ENCODE data around the gene CD244.

CD244 gene

DNA sequence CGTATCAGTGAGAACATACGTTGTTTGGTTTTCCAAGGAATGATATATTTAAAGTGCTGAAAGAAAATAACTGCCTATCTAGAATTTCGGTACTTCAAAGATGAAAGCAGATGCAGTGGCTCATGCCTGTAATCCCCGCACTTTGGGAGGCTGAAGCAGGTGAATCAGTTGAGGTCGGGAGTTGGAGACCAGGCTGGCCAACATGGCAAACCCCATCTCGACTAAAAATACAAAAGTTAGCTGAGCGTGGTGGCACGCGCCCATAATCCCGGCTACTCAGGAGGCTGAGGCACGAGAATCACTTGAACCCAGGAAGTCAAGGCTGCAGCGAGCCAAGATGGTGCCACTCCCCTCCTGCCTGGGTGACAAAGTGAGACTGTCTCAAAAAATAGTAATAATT lies 16.4 kb downstream of the CD244 start:
- DNase-seq (ENCODE audit: low read depth in 2 of 2), result no peak

DNA sequence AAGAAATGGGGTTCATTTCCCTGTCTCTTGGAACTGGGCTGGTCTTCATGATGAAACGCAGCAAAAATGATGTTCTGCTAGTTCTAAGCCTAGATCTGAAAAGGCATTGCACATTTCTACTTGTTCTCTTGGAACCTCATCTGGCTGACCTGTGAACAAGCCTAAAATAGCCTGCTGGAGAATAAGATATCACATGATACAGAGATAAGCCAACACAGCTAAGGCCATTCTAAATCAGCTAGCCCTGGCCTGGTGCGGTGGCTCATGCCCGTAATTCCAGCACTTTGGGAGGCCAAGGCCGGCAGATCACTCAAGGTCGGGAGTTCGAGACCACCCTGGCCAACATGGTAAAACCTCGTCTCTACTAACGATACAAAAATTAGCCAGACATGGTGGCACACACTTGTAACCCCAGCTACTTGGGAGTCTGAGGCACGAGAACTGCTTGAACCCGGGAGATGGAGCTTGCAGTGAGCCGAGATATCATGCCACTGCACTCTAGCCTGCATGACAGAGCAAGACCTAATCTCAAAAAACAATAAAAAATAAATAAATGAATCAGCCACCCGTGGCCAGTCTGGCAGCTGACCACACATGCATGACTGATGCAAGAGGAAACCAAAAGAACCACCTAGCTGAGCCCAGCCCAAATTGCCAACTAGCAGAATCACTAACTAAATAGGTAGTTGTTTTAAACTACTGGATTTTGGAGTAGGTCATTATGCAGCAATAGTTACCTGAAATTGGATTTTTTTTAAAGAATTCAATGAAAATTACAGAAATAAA lies 18.0 kb downstream of the CD244 start:
- DNase-seq (ENCODE audit: low read depth in 2 of 2), result no peak

DNA sequence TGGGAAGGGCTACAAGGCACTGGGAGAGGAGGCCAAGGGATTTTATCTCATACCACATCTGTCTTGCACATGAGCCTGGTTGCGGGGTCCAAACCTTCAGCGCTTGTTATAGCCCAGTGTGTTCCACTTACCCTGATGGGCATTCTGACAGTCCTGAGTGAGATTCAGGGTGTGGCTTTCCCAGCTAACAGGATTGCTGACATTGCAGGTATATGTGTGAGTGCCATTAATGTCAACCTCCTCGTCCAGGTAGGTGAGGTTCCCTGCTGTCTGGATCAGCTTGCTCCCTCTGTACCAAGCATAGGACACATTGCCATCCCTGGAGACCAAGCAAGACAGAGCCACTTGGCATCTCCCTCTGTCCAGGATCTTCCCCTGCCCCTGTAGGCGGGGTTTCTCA lies 21.6 kb downstream of the CD244 start:
- no peak for DNase-seq (ENCODE audit: low read depth in 2 of 2)

DNA sequence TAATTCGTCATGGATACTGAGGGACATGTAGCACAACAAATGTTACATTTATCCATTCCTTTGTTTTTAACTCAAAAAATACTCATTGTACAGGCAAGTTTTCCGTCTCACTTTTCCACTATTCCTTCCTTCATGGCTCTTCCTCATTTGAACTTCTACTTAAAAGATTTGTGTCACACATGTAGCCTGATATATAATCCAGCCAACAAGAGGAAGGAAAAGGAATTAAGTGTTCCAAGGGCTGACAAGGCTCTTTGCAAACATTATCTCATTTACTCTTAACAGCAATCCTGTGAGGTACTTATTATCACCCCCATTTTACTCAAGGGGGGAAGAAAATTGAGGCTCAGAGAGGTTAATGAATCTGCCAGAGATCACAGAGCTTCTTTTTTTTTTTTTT lies 22.9 kb downstream of the CD244 start:
- no peak for DNase-seq (ENCODE audit: low read depth in 2 of 2)

DNA sequence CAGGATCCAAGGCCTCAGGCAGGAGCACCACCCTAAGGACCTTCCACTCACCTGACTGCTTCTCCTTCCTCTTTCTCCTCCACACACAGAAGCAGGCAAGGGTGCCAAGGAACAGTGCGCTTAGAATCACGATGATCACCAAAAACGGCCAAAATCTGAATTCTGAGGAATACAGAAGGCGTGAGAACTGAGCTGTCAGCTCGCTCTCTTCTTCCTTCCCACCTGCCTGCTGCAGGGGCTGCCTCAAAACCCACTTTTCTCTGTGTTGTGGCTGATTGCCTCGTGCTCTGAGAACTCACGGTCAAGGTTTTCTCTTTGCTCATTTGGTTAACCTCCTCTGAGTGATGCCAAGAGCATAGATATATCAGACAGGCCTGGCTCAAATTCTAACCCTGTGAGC lies 23.8 kb downstream of the CD244 start:
- no peak for DNase-seq (ENCODE audit: low read depth in 2 of 2)

DNA sequence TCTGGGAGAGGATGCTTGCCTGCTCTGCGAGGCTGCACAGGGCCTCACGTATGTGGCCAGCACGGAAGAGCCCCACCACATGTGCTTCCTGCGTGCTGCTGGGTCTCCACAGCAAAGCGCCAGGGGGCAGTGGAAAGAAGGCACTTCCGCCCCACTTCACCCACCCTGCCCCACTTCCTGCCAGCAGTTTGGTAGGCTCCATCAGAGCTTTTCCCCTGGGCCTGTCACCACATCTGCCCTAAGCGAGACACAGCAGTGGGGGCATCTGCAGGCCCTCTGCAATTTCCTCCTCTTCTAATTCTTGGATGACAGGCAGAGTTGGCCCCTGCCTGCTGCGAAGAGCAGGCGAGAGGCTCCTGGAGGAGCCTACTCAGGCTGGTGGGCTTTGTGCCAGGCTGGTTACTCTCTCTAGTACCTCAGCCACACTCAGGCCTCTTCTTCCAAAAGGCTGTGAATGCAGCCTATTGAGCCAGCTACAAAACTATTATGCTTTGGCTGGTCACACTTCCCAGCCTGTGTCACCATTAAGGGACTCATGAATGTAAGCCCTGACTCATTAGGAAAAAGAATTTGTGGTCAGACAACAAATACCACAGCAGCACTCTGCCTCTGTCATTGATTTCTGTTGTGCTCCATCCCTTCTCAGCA lies 25.0 kb downstream of the CD244 start:
- peak; percentile 71 to 76 for DNase-seq (ENCODE audit: low read depth in 2 of 2)

DNA sequence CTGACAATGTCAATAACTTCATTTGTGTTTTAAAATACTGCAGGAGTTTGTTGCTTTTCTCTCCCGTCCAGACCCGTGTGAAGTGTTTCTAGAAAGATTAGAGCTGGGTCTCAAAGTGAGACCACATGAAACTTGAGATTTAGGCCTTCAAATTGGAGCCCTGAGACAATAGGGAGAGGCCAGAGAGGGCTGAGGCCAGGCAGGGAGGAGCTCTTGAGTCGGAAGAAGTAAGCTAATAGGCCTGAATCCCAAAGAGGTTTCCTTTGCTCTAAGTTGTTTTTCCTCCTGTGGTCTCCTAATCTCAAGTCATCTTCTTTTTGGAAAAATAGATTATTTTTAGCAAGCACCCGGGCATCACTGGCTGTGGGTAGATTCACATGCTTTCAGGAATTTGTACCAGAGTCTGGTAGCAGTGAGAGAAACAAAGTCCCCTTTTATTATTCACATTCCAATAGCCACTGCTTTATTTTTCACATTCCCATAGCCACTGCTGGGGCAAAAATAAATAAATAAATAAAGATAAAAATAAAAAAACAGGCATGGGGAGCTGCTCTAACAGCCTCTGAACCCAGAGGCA lies 25.6 kb downstream of the CD244 start:
- DNase-seq (ENCODE audit: low read depth in 2 of 2), result no peak

DNA sequence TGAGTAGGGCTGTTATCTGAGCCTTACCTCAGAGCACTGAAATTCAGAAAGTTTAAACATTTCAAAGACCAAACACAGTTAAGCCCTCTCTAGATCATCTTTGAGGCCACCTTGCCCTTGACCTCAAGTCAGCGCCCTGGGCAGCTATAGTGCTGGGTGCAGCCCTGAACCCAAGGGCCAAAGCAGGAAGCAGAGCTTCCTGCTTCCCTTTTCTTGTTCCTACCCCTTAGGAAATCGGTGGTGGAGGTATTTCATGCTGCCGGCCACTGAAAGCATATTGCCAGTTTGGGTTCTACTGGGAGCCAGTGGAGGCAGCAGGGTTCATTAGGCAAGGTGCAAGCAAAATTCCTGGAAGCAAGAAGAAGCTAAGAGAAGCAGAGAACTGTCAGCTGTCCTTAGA lies 26.1 kb downstream of the CD244 start:
- DNase-seq (ENCODE audit: low read depth in 2 of 2), result no peak

DNA sequence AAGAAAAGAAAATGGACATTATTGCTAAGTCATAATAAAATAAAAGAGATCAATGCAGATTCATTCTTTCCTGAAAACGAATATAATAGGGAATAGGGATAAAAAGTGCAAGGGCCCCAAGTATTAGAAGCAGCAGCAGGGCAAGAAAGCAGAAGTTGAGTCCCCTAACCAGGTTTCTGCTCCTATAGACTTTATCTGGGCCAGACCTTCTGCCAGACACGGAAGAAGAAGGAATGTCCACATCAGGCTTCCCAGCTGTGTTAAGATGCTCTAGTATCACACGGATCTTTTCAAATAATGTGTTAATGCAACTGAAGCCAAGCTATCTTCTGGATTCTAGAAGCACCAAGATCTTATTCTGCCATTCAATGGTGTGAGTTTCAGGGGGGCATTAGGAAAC lies 26.9 kb downstream of the CD244 start:
- no peak for DNase-seq (ENCODE audit: low read depth in 2 of 2)

DNA sequence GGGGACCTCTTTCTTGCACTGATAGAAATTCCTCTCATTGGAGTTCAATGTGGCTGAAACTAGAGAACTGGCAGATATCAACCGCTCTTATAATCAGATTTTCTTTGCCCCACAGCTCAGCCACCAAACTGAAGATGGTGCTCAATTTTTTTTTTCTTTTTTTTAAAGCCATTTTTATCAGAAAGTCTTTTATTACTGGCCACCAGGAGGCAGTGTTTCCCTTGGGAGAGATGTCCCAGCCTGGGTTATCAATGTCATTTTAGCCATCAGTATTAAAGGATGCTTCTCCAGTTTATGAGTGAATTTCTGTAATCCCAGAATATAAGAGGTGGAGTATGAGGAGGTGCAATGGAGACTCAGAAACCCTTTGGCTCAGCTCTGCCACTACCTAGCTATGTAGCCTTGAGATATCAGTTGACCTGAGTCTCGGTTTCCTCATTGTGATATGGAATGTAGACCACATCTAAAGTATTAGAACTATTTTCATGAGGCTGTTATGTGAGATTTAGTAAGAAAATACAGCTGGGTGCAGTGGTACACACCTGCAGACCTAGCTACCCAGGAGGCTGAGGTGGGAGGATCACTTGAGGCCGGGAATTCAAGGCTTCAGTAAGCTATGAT lies 27.6 kb downstream of the CD244 start:
- DNase-seq (ENCODE audit: low read depth in 2 of 2), result peak in 1 of 2 donors; percentile 23

DNA sequence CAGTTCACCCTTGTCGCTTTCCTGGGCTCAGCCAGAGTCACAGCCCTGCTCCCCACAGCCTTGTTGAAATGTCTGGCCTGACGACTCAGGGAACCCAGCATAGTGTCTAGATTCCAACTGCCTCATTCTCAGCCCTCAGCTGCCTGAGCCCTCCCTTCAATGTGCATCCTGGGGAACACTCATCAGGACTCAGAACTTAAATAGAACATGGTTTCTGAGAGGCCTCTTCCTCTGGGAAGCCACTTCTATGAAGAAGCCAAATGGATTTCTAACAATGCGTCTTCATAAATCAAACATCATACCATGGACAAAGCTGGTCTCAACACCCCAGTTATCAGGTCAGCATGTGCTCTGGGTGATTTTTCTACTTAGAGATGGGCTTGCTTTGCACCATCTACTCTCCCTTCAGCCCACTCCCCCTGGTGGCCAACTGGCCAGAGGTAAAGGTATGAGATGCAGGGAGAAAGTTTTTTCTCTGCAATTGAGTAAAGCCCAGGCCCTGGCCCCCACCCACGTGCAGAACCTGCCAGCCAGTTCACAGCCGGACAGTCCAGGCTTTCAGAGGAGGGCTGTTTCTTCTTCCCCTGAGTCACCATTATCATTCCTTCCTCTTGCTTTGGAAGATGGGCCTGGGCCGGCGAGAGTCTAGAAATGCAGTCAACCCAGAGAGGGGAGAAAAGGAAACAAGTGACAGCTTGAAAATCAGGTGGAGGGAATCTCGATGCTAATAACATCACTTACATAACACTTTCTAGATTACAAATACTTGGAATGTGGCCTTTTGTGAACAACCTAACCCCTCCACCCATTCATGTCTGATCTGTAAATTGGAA lies 32.1 kb downstream of the CD244 start:
- DNase-seq (ENCODE audit: low read depth in 2 of 2), result peak; percentile 55 to 62

DNA sequence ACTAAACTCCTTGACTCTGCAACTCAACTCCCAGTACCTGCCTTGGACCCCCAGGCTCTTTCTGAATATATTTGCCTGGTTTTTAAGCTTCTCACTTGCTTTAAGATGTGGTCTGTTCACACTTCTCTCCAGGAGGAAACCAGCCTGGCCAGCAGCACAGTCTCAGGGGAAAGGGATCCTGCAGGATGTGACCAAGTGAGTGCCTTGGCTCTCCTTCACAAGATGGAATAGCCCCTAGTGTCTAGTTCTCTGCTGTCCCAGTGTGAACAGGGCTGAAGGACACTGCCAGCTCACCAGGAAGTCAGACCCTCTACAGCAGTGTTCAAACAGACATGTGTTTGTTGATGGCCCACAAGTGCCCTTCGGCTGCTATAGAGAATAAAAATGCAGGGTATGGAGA lies 32.9 kb downstream of the CD244 start:
- DNase-seq (ENCODE audit: low read depth in 2 of 2), result no peak

DNA sequence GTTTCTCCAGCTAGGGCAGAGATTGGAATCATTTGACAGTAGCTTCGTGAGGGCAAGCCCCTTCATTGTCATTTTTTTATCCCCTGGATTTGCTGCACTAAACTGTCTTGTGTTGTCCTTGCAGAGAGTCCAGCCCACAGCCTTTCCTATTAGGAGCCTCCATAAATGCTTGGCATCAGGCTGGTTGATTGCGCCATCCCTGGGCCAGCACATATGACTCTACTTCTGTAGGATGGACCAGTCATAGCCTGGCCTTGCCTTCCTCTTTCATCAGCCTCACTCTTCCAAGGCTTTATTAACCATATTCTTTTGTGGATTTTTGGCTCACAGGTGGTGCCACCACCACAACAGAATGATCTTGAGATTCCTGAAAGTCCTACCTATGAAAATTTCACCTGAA lies 35.3 kb downstream of the CD244 start:
- DNase-seq (ENCODE audit: low read depth in 2 of 2), result no peak

DNA sequence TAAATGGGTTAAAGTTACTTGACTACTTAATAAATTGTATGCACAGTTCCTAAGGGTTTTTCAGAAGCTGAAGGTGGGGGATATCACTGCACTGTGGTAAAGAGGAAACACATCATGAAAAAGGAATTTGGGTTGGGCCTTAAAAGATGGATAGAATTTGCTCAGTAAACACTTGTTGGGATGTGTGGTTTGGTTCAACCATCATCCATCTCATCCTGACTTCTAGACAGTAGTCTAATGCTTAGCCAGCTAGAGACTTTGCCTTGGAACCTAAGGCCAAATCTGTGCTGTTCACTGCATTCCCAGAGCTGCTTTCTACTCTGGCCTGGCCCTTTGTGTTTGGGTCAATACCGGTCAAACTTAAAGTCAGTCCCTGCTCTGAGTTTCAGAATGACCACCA lies 36.1 kb downstream of the CD244 start:
- no peak for DNase-seq (ENCODE audit: low read depth in 2 of 2)

DNA sequence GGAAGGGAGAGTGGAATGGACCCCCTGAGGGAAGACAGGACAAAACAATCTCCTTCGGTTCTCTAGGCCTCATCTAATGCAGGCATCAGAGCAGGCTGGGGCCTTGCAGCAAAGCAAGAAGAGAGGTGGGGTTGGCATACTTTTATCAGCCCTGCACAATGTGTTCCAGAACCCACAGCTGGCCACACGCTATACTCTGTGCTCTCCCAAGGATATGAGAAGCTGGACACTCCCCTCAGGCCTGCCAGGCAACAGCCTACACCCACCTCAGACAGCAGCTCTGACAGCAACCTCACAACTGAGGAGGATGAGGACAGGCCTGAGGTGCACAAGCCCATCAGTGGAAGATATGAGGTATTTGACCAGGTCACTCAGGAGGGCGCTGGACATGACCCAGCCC lies 39.4 kb downstream of the CD244 start:
- no peak for DNase-seq (ENCODE audit: low read depth in 2 of 2)

DNA sequence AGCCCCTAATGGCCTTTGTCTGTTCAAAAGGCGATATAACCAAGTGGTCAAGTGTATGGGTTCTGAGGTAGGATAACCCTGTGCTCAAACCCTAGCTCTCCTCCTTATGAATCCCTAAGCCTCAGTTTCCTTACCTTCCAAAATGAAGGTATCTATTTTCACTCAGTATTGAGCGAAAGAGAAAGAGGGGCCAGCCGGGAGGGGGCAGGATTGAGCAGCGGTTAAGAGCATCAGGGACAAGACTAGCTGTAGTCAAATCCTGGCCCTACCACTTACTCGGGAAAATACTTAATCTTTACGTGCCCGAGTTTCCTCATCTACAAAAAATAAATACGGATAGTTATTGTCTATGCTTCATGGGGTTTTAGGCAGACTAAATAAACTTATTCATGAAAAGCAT lies 41.1 kb downstream of the CD244 start:
- no peak for DNase-seq (ENCODE audit: low read depth in 2 of 2)

DNA sequence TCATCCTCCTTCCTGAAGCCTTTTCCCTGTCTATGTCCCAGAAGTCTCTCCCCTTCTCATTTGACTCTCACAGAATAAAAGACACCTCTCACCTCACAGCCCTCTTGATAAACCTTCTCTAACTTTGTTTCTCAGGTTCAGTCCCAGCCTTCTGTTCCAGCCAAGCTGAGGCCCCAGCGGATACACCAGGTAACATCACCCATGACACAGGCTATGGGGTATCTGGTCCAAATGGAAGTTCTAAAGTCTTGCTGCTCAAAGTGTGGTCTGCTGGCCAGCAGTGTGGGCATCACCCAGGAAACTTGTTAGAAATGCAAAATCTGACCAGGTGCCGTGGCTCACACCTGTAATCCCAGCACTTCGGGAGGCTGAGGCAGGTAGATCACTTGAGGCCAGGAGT lies 43.5 kb downstream of the CD244 start:
- DNase-seq (ENCODE audit: low read depth in 2 of 2), result no peak

DNA sequence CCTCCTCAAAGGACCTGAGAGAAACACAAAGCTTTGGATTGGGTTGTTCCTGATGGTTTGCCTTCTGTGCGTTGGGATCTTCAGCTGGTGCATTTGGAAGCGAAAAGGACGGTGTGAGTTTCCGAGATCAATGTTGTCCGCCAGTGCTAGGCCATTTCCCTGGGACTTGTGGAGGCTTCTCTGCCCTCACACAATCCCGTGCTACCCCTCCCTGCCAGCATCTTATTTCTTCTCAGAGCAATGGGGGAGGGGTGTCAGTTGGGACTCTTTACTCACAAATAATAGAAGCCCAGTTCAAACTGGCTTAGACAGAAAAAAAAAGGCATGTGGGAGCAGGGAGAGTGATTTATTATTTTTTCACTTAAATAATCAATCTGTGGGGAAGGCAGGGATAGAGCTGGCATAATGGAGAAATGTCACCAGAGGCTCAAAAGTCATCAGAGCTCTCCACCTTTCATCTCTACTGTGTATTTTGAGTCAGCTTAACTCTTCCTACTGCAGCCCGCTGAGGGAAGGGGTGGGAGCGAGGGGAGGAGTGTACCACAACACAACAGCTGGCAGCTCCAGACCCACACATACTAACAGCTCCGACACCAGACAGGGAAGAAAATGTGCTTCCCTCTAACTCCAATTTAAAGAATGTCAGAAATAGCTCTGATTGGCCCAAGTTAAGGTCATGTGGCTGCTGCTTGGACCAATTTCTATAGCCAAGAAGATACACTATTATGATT lies 44.3 kb downstream of the CD244 start:
- no peak for DNase-seq (ENCODE audit: low read depth in 2 of 2)

DNA sequence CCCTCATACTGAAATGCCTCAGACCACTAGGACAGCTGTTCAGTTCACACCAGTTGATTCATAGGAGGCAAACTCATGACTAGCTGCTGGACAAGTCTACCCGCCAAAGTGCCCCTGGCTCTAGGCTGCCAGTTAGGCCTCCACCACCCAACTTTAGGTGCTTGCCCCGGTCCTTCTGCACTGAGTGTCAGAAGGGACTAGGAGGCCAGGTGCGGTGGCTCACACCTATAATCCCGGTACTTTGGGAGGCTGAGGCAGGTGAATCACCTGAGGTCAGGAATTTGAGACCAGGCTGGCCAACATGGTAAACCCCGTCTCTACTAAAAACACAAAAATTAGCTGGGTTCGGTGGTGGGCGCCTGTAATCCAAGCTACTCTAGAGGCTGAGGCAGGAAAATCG lies 47.8 kb downstream of the CD244 start:
- no peak for DNase-seq (ENCODE audit: low read depth in 2 of 2)

DNA sequence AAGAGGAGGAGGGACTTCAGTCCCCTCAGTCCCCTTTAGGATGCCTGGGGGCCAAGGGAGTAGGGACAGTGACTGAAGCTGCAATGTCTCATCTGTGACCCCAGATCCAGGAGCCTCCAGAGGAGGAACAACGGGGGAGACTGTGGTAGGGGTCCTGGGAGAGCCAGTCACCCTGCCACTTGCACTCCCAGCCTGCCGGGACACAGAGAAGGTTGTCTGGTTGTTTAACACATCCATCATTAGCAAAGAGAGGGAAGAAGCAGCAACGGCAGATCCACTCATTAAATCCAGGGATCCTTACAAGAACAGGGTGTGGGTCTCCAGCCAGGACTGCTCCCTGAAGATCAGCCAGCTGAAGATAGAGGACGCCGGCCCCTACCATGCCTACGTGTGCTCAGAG lies 48.4 kb downstream of the CD244 start:
- DNase-seq (ENCODE audit: low read depth in 2 of 2), result no peak

DNA sequence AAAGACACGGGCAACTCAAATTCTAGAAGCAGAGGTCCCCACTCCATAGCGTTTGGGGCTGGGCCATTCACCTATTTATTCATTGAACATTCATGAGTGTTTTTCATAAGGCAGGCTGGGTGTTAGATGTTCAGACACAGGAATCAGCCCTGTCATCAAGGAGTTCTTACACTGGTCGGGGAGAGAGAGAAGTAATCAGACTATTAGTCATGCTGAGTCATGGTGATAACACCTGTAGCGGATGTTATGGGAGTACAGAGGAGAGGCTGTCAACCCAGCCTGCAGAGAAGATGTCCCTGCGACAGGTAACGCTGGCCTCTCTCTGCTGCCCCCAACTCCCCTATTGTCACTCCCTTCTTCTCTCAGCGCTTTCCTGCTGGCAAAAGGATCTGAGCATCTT lies 49.5 kb downstream of the CD244 start:
- no peak for DNase-seq (ENCODE audit: low read depth in 2 of 2)
